NCI-H345 treated with DMSO at 0.1 percent for 48 hours (cell line): ENCODE results near the gene HAO2.
"Not testable (repeated sequence)": the region's sequence is repeated elsewhere in the genome, so short reads cannot be mapped to it uniquely, and the experiment has no call there.

Experiments used
- DNase-seq: peaks from one replicate; lab custom pipeline; 2025; ENCODE audit not compliant: unreplicated experiment; lab: John Stamatoyannopoulos, UW

The HAO2 gene

GRCh38 chr1:119376594-119376993 is 8.0 kb downstream of the HAO2 start:
- DNase-seq: no peak

- DNase-seq: not testable (repeated sequence)
These were observed 9.0 kb downstream of the HAO2 start for GRCh38 chr1:119377594-119377993.

- DNase-seq: no peak
These were observed 10.5 kb downstream of the HAO2 start for GRCh38 chr1:119379117-119379516.

- no peak for DNase-seq
These were observed 11.7 kb downstream of the HAO2 start for GRCh38 chr1:119380304-119380703.

GRCh38 chr1:119380983-119381662 is 12.5 kb downstream of the HAO2 start:
- DNase-seq: no peak

- DNase-seq: no peak
These were observed 16.0 kb downstream of the HAO2 start for GRCh38 chr1:119384591-119384990.

GRCh38 chr1:119385650-119386049 is 17.1 kb downstream of the HAO2 start:
- DNase-seq: no peak

- no peak for DNase-seq
These were observed 19.3 kb downstream of the HAO2 start for GRCh38 chr1:119387858-119388257.

- no peak for DNase-seq
These were observed 19.9 kb downstream of the HAO2 start for GRCh38 chr1:119388450-119388849.

GRCh38 chr1:119390526-119390925 is 21.9 kb downstream of the HAO2 start:
- DNase-seq: no peak

- DNase-seq: no peak
These were observed 23.2 kb downstream of the HAO2 start for GRCh38 chr1:119391749-119392148.

GRCh38 chr1:119394085-119394484 is 25.5 kb downstream of the HAO2 start:
- DNase-seq: no peak

- no peak for DNase-seq
These were observed 28.4 kb downstream of the HAO2 start for GRCh38 chr1:119396982-119397381.

- DNase-seq: no peak
These were observed 29.4 kb downstream of the HAO2 start for GRCh38 chr1:119397986-119398385.

GRCh38 chr1:119404736-119405135 is 36.2 kb downstream of the HAO2 start:
- DNase-seq: no peak

- DNase-seq: no peak
These were observed 41.1 kb downstream of the HAO2 start for GRCh38 chr1:119409731-119410130.

- no peak for DNase-seq
These were observed 42.4 kb downstream of the HAO2 start for GRCh38 chr1:119410961-119411360.

GRCh38 chr1:119414950-119415349 is 46.4 kb downstream of the HAO2 start, which contains the start of gene HSD3B2:
TSS of gene HSD3B2 (plus strand) at chr1:119415150. CDS start at chr1:119415420, 270 bp downstream.
- DNase-seq: no peak

- DNase-seq: no peak
These were observed 47.5 kb downstream of the HAO2 start for GRCh38 chr1:119416006-119416640.

- no peak for DNase-seq
These were observed 50.5 kb downstream of the HAO2 start for GRCh38 chr1:119419109-119419508.

GRCh38 chr1:119420638-119421037 is 52.1 kb downstream of the HAO2 start:
- DNase-seq: no peak

GRCh38 chr1:119422631-119423030 is 54.0 kb downstream of the HAO2 start:
- DNase-seq: no peak

- no peak for DNase-seq
These were observed 60.4 kb downstream of the HAO2 start for GRCh38 chr1:119428991-119429390.
